Muscle layer of duodenum (tissue), 2 donors: Measurements from ENCODE around the gene PRDM16.

Source experiments
- H3K27ac ChIP-seq: one replicate; pipeline ENCODE4 v1.7.0; 2013; ENCODE audit warnings: mild to moderate bottlenecking, low read length
- H3K27me3 ChIP-seq: one replicate; pipeline ENCODE4 v1.7.0; 2013; ENCODE audit warnings: low read depth, mild to moderate bottlenecking, control low read depth, low read length
- H3K36me3 ChIP-seq, 2 donors: one replicate each; pipeline ENCODE4 v1.7.0; 2013; ENCODE audit warnings: low read length in 2 of 2, control low read depth in 1 of 2, mild to moderate bottlenecking in 1 of 2; ENCODE audit not compliant: insufficient read depth in 2 of 2, control insufficient read depth in 1 of 2
- H3K4me1 ChIP-seq, 2 donors: one replicate each; pipeline ENCODE4 v1.7.0; 2013; ENCODE audit warnings: low read length in 2 of 2, mild to moderate bottlenecking in 2 of 2, control low read depth in 1 of 2, moderate library complexity in 1 of 2; ENCODE audit not compliant: insufficient read depth in 2 of 2, control insufficient read depth in 1 of 2
- H3K4me3 ChIP-seq, 2 donors: one replicate each; pipeline ENCODE4 v1.7.0; 2013; ENCODE audit warnings: low read length in 2 of 2, low read depth in 1 of 2, mild to moderate bottlenecking in 1 of 2
- H3K9me3 ChIP-seq, 2 donors: one replicate each; pipeline ENCODE4 v1.7.0; 2013; ENCODE audit warnings: low read length in 2 of 2, control low read depth in 1 of 2, mild to moderate bottlenecking in 1 of 2; ENCODE audit not compliant: control insufficient read depth in 1 of 2
- donor health status: healthy.

PRDM16 gene

DNA sequence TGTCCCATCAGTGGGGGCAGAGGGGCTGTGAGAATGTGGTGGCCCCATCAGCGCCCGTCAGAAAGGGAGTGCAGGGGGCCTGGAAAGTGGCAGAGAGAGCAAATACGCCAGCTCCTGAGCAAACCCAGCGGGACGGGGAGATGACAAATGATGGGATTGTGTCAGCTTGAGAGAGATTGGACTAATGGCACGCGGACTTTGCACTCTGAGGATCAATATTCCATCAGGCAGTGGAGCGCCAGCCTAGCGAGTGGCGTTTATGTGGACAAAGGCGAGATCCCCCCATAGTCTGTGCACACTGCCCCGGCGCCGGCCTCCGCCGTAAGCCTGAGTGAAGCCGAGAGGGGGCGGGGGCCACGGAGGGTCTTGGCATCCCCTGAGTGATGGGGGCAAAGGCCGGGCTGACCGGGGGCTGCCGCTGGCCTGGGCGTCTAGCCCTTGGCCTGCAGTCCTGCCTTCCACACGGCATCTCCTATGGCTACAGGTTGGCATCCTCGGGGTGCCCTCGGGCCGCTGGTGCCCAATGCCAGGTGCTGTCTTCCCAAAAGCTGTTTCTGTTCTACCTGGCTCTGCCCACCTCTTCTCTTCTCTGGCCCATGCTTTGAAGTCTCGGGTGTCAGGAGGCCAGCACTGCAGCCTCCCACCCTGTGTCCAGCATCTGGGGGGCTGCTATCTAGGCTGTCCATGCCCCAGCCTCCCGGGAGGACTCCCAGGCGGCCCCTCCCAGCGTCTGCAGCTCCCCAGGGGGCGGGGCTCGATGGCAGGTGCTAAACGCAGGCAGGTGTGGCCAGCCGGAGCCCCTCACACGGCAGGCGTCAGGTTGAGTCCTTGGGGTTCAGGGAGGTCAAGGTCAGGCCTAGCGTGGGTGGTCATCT, 46.5 kb downstream of the PRDM16 start:
- Histone ChIP-seq H3K9me3 (no peaks in the 10 kb centered on the region), H3K27me3 (no peaks in the 10 kb centered on the region), H3K36me3 (no peaks in the 10 kb centered on the region), H3K27ac (no peak overlapping the region), H3K4me3 (no peak overlapping the region), H3K4me1 (peaks cover 0 to 4% of the 10 kb centered on the region in 2 donors)

DNA sequence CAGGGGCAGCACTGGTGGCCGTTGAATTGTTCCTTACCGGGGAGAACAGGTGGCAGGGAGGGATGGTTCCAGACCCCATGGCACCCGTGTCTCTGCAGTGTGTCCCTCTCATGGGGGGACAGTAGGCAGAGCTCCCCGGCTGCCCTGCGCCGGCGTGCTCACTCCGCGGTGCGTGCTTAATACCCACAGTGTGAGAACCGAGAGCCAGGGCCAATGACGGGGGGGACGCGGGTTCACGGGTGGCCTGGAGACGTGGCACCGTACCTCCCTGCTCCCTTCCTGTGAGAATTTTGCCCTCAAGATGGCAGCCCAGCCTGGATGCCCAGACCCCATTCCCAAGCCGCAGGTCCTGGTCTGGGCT, 47.1 kb downstream of the PRDM16 start:
- Histone ChIP-seq H3K4me3 (no peak overlapping the region), H3K27me3 (no peaks in the 10 kb centered on the region), H3K9me3 (no peaks in the 10 kb centered on the region), H3K36me3 (no peaks in the 10 kb centered on the region), H3K27ac (no peak overlapping the region), H3K4me1 (peaks cover 0 to 4% of the 10 kb centered on the region in 2 donors)

DNA sequence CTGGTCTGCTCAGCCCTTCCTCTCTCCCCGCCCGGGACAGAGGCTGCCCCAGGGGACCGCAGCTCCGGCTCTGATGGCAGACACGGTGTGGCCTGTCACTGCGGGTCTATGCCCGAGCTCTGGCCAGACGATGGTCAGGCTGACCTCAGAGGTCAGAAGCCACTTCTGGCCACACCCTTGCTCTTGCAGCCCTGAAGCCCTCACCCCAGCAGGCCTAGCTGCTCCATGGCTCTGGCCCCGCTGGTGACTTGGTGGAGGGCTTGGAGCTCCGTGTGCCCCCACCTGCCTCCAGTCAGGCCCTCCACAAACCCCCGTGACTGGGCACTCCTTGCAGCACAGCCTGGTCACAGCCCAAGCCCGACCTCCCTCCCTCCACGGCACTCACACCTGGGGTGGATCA, 47.6 kb downstream of the PRDM16 start:
- Histone ChIP-seq H3K27ac (no peak overlapping the region), H3K36me3 (no peaks in the 10 kb centered on the region), H3K4me1 (peaks cover 0 to 4% of the 10 kb centered on the region in 2 donors), H3K9me3 (no peaks in the 10 kb centered on the region), H3K4me3 (no peak overlapping the region), H3K27me3 (no peaks in the 10 kb centered on the region)

DNA sequence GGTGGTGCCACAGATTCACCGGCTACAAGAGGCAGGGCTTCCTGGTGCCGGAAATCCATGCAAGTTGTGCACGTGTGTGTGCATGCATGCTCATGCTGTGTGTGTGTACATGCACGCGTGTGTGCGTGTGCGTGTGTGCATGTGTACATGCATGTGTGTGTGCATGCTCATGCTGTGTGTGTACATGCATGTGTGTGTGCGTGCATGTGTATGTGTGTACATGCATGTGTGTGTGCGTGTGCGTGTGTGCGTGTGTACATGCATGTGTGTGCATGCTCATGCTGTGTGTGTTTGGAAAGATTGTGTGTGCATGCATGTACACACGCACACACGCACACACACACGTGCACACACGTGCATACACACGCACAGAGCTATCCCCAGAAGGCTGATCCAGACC, 48.9 kb downstream of the PRDM16 start:
- no peak overlapping the region for H3K27ac ChIP-seq
- H3K4me3 ChIP-seq: no peak overlapping the region
- no peaks in the 10 kb centered on the region for H3K9me3 ChIP-seq
- peaks cover 0 to 4% of the 10 kb centered on the region in 2 donors for H3K4me1 ChIP-seq
- H3K27me3 ChIP-seq: no peaks in the 10 kb centered on the region
- H3K36me3 ChIP-seq: no peaks in the 10 kb centered on the region

DNA sequence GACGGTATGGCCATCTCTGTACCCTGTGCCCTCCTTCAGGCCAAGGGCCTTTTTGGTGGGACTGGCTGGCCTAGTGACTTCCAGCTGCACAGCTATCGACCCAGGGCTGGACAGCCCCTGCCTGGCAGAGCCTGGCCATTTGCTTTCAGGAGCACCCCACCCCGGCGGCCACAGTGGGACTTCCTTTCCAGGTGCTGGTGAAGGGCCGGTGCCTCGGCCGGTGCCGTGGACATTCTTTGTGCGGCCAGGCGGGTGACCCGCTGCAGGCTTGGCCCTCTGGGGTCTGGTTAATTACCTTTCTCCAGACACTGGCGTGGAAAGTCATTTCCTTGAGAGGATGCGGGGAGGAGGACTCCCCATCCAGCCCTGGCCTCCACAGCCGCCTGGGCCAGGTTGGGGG, 50.1 kb downstream of the PRDM16 start:
- Histone ChIP-seq H3K4me3 (no peak overlapping the region), H3K27me3 (no peaks in the 10 kb centered on the region), H3K36me3 (no peaks in the 10 kb centered on the region), H3K27ac (no peak overlapping the region), H3K9me3 (no peaks in the 10 kb centered on the region), H3K4me1 (peaks cover 0 to 4% of the 10 kb centered on the region in 2 donors)

DNA sequence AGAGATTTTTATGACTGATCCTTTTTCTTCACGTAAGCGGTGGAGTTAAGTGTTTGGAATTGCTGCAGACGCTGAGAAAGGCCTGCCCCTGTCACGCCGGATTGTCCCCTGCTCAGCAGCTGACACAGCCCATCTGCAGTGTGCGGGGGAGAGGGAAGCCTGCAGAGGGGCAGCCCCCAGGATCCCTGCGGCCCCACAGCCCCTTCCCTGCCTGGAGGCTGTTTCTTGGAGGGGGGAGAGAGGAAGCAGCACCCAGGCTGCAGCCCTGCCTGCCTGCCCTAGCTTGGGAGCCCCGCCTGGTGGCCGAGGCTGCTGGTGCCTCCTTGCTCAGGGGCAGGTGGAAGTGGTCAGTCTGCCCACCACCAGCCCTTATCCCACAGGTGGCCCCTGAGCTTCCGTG, 50.7 kb downstream of the PRDM16 start:
- no peak overlapping the region for H3K27ac ChIP-seq

DNA sequence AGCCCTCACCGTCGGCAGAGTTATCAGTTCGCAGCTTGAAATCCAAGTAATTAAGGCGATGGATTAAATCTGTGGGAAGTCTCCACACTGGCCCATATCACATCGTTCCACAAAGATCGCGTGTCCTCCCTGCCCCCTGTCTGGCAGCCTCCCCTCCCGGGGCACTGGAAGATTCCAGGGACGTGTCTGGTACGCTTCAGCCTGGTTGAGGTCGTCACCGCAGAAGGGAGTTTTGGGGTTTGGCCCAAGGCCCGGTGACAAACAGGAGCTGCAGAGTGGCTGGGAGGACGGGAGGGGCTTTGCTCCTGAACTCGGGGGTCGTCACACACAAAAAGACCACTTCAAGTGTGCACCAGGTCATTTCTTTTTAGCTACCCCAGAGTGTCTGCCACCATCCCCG, 51.1 kb downstream of the PRDM16 start:
- Histone ChIP-seq H3K4me1 (peaks cover 0 to 4% of the 10 kb centered on the region in 2 donors), H3K27ac (no peak overlapping the region), H3K27me3 (no peaks in the 10 kb centered on the region), H3K4me3 (no peak overlapping the region), H3K9me3 (no peaks in the 10 kb centered on the region), H3K36me3 (no peaks in the 10 kb centered on the region)

More for the DNA sequence above, 50.7 kb downstream of the PRDM16 start:
- H3K36me3 ChIP-seq: no peaks in the 10 kb centered on the region
- H3K9me3 ChIP-seq: no peaks in the 10 kb centered on the region
- H3K4me1 ChIP-seq: peaks cover 0 to 4% of the 10 kb centered on the region in 2 donors
- H3K27me3 ChIP-seq: no peaks in the 10 kb centered on the region
- no peak overlapping the region for H3K4me3 ChIP-seq

DNA sequence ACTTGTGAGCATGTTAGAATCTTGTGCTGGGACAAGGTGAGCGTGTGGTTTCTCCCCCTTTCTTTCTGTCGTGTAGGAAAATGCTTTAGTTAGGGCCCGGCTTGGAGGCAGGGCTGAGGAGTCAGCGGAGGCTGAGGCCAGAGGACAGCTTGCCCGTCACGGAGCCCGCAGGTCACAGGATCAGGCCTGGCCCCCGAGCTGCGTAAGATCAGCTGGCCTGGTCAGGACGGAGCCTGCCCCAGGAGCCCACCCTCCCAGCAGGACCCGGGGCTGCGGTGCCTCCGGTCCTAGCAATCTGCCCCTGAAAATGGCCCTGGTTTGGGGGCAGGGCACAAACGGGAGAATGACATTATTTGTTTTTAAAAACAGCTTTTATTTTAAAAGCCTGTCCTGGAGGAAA, 52.0 kb downstream of the PRDM16 start:
- Histone ChIP-seq H3K27me3 (no peaks in the 10 kb centered on the region), H3K36me3 (no peaks in the 10 kb centered on the region), H3K9me3 (no peaks in the 10 kb centered on the region), H3K4me3 (no peak overlapping the region), H3K27ac (no peak overlapping the region), H3K4me1 (peaks cover 0 to 11% of the 10 kb centered on the region in 2 donors)

DNA sequence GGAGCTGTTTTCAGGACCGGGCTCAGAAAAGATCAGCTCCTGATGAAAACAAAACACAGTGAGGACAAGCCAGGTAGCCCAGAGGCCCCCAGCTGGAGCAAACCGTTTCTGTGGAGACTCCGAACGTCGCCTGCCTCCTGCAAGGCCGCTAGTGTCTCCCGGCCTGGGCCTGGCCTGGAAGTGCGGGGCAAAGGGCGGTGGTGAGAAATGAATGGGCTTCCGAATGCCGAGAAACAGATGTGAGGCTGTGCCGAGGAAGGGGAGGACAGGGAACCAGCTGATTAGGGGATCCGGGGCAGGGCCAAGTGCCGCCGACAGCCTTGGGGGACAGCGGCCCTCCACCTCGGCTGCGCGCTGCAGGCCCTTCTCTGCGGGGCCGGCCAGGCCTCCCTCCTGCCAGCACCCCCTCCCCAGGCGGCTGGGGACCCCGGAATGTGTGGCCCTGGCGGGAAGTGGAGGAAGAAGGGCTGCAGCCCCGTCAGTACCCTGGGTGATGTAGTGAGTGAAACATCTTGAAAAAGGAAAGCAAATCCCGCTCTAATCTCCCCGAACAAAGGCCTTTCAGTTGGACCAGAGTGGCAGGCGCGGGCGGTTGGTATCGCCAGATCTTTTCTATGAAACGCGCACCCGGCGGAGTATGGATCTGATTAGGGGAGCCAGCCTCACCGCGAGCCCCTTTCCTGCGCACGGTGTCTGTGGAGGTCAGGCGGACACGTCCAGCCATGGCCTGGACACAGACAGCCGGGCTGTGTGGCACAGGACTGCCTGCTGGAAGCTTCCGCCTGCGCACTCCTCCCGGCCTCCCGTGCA, 52.6 kb downstream of the PRDM16 start:
- Histone ChIP-seq H3K9me3 (no peaks in the 10 kb centered on the region), H3K27ac (no peak overlapping the region), H3K27me3 (no peaks in the 10 kb centered on the region), H3K4me3 (no peak overlapping the region), H3K4me1 (peaks cover under 1 to 17% of the 10 kb centered on the region in 2 donors), H3K36me3 (no peaks in the 10 kb centered on the region)

DNA sequence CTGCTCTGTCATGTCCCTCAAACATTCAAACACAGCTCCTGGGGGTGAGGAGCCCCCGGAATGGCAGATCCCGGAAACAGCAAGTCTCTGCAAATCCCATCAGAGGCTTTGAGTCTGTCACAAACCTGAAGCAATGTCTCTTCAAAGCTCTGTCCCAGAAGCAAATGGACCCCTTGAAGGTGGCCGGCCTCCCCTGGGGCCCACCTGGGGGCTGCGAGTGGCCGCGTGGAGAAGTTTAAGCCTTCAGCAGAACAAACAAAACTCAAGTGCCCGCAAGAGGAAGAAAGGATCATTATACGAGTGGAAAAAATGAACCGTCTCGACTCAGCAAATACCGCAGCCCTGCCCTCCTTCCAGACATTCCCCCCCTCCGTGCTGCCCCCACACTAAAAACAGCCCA, 53.3 kb downstream of the PRDM16 start:
- Histone ChIP-seq H3K4me1 (peaks cover 4 to 20% of the 10 kb centered on the region in 2 donors), H3K36me3 (no peaks in the 10 kb centered on the region), H3K9me3 (no peaks in the 10 kb centered on the region), H3K27ac (no peak overlapping the region), H3K27me3 (no peaks in the 10 kb centered on the region), H3K4me3 (no peak overlapping the region)

DNA sequence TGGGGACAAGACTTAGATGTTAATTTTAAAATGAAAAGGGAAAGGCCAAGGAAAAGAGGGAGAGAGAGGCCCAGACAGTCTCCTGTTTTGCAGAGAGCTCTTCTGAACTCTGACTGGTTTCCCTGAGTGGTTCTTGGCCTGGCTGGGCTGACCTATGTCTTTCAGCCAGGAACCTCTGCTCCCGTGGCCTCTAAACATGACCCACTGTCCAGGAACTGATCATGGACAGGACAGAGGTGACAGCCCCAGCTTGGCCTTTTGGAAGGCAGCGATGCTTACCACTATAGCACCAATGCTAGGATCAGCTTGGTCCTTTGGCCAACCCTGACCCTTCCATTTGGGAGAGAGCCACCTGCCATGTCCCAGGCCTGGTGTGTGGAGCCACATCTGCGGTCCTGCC, 55.2 kb downstream of the PRDM16 start:
- H3K4me3 ChIP-seq: no peak overlapping the region
- no peak overlapping the region for H3K27ac ChIP-seq
- H3K27me3 ChIP-seq: no peaks in the 10 kb centered on the region
- no peaks in the 10 kb centered on the region for H3K36me3 ChIP-seq
- peaks cover 4 to 24% of the 10 kb centered on the region in 2 donors for H3K4me1 ChIP-seq
- H3K9me3 ChIP-seq: no peaks in the 10 kb centered on the region
